K562 (cell line): ENCODE data around the gene ANAPC13.

Experiments used
- CHD2 ChIP-seq: IDR thresholded peaks from 2 replicates; pipeline ENCODE4 v1.6.1; 2011; ENCODE audit warnings: low read depth, low read length
- EZH2 ChIP-seq: IDR thresholded peaks from 2 replicates; pipeline ENCODE4 v1.6.1; 2012; ENCODE audit warnings: low read depth, mild to moderate bottlenecking, inconsistent platforms, low read length, borderline replicate concordance
- MAFK ChIP-seq: IDR thresholded peaks from 2 replicates; pipeline ENCODE4 v1.6.1; 2011; ENCODE audit warnings: low read length, improper control_type of control experiment
- MYC ChIP-seq, 2 experiments: fragments of 250-450 bp in 1 of 2; sonication (Bioruptor Pico) in 1 of 2; IDR thresholded peaks; 2 replicates each; pipeline versions ENCODE4 v1.5.1 to v1.6.1; 2012 to 2021; ENCODE audit warnings: low read depth in 2 of 2, borderline replicate concordance in 1 of 2, improper control_type of control experiment in 1 of 2, low read length in 1 of 2, mild to moderate bottlenecking in 1 of 2, moderate library complexity in 1 of 2
- ZBTB2 ChIP-seq: fragments of 450-650 bp; IDR thresholded peaks from 2 replicates; pipeline ENCODE4 v1.6.1; 2016; ENCODE audit warnings: antibody characterized with exemption

- TF ChIP-seq ZBTB2 = no peak
- no peak for TF ChIP-seq EZH2
- TF ChIP-seq MAFK = no peak
- no peak for TF ChIP-seq CHD2
- TF ChIP-seq MYC (IDR thresholded peaks at IDR 0.05; ENCODE audit: low read depth, low read length) = no peak
- TF ChIP-seq MYC (CRISPR knock-in tag; IDR thresholded peaks at IDR 0.05; ENCODE audit: borderline replicate concordance, low read depth) = no peak
These were observed 32.0 kb upstream of the ANAPC13 start for GRCh38 chr3:134517791-134518190.
